K562 (cell line): ENCODE data around the gene CTDSP2. TPM values are rescaled to one million over a fixed set of nuclear protein-coding genes. Genes with fewer than 3 reads are reported as not detected.
A peak's percentile ranks its signal among the peaks of the same experiment; 100 is the strongest.

Experiments
- ATAC-seq: fragments of 200-7000 bp; cut with Tn5 transposase; 3 replicates; pipeline ENCODE4 v1.9.1; 2020; ENCODE audit warnings: moderate library complexity
- BruUV-seq: library from RNA; stranded (reverse); fragments of 400-500 nt; replicated peaks from 2 replicates; lab custom pipeline; 2021; lab: Mats Ljungman, UMichigan
- CTCF ChIA-PET: fragments of 300-600 bp; formaldehyde crosslinking; extraction: SDS; loops from one replicate; lab custom pipeline; 2021; ENCODE audit warnings: low intra/inter-chr PET ratio; lab: Yijun Ruan, JAX
- POLR2A ChIA-PET: fragments of 300-600, 350-650 bp; sonication (Branson Sonifier 250); formaldehyde crosslinking; extraction: SDS; loops from one replicate; lab custom pipeline; 2021; ENCODE audit warnings: antibody characterized with exemption, inconsistent platforms; lab: Yijun Ruan, JAX
- DNase-seq, 4 experiments: peaks; one replicate each; pipeline versions ENCODE4 v3.0.0 to v3.0.0-alpha.2; 2011 to 2018; ENCODE audit warnings: low spot score in 3 of 4, mixed read lengths in 3 of 4; ENCODE audit errors: extremely low read depth in 1 of 4
- FAIRE-seq: peaks from 2 replicates; lab custom pipeline; 2011; peaks lifted over from hg19 to GRCh38; lab: Jason Lieb, UNC
- H2AFZ ChIP-seq: 2 replicates; pipeline ENCODE4 v1.6.0; 2011; ENCODE audit warnings: low read depth, low read length, control low read depth, inconsistent platforms
- H3K27ac ChIP-seq: fragments of 200-600 bp; 3 replicates; pipeline ENCODE4 v1.8.0; 2011; ENCODE audit warnings: low read depth, mild to moderate bottlenecking, control low read depth, inconsistent platforms, low read length, moderate library complexity, mixed read lengths; ENCODE audit errors: extremely low read depth
- H3K27me3 ChIP-seq, 2 experiments: fragments of 300-600 bp in 1 of 2; 2 replicates in 1 of 2; 3 replicates in 1 of 2; pipeline versions ENCODE4 v1.6.0 to v1.8.0; 2011; ENCODE audit warnings: inconsistent platforms in 2 of 2, low read length in 2 of 2, mild to moderate bottlenecking in 1 of 2, mixed read lengths in 1 of 2, moderate library complexity in 1 of 2; ENCODE audit not compliant: control insufficient read depth in 2 of 2, insufficient read depth in 2 of 2
- H3K36me3 ChIP-seq: fragments of 300-600 bp; 3 replicates; pipeline ENCODE4 v1.8.0; 2011; ENCODE audit warnings: mild to moderate bottlenecking, low read length, inconsistent platforms; ENCODE audit not compliant: control insufficient read depth, insufficient read depth
- H3K4me1 ChIP-seq, 2 experiments: fragments of 200-600 bp in 1 of 2; replicated peaks in 1 of 2; 2 replicates in 1 of 2; 3 replicates in 1 of 2; pipeline versions ENCODE4 v1.5.1 to v1.8.0; 2011; ENCODE audit warnings: inconsistent platforms in 2 of 2, low read length in 2 of 2, mild to moderate bottlenecking in 1 of 2, mixed read lengths in 1 of 2, moderate library complexity in 1 of 2; ENCODE audit not compliant: control insufficient read depth in 2 of 2, insufficient read depth in 2 of 2
- H3K4me2 ChIP-seq: 2 replicates; pipeline ENCODE4 v1.6.1; 2011; ENCODE audit warnings: low read length, control low read depth, inconsistent platforms, mixed read lengths; ENCODE audit not compliant: insufficient read depth
- H3K4me3 ChIP-seq: fragments of 200-600 bp; sonication (generic), shearing (Covaris generic); 2 replicates; pipeline ENCODE4 v1.5.1; 2016; ENCODE audit warnings: control low read depth, inconsistent platforms
- H3K79me2 ChIP-seq: fragments of 200-600 bp; 3 replicates; pipeline ENCODE4 v1.8.0; 2011; ENCODE audit warnings: low read length, inconsistent platforms; ENCODE audit not compliant: control insufficient read depth, insufficient read depth
- H3K9ac ChIP-seq, 2 experiments: 2 replicates each; pipeline versions ENCODE4 v1.6.0 to v1.6.1; 2011; ENCODE audit warnings: low read depth in 2 of 2, low read length in 2 of 2, control low read depth in 1 of 2, inconsistent platforms in 1 of 2, mild to moderate bottlenecking in 1 of 2, mixed read lengths in 1 of 2; ENCODE audit not compliant: insufficient read depth in 1 of 2
- H3K9me1 ChIP-seq: one replicate; pipeline ENCODE4 v1.6.0; 2011; ENCODE audit warnings: inconsistent platforms, mild to moderate bottlenecking, low read length, moderate library complexity; ENCODE audit not compliant: control insufficient read depth, insufficient read depth
- H3K9me3 ChIP-seq: replicated peaks from 2 replicates; pipeline ENCODE4 v1.5.1; 2011; ENCODE audit warnings: low read depth, low read length, inconsistent platforms; ENCODE audit not compliant: control insufficient read depth, insufficient read depth
- H4K20me1 ChIP-seq: replicated peaks from 2 replicates; pipeline ENCODE4 v1.6.1; 2011; ENCODE audit warnings: low read length, inconsistent platforms, mixed read lengths; ENCODE audit not compliant: control insufficient read depth, insufficient read depth
- BCOR ChIP-seq: fragments of 450-650 bp; IDR thresholded peaks from 2 replicates; pipeline ENCODE4 v1.6.1; 2016
- BRCA1 ChIP-seq, 2 experiments: fragments of 450-650 bp in 1 of 2; sonication (generic) in 1 of 2; formaldehyde crosslinking in 1 of 2; IDR thresholded peaks; 2 replicates each; pipeline versions ENCODE4 v1.5.0 to v1.6.1; 2017 to 2020; ENCODE audit warnings: mild to moderate bottlenecking in 1 of 2, missing genetic modification reagents in 1 of 2
- CC2D1A ChIP-seq: fragments of 450-650 bp; IDR thresholded peaks from 2 replicates; pipeline ENCODE4 v1.6.1; 2017; ENCODE audit warnings: mild to moderate bottlenecking
- CHD4 ChIP-seq: fragments of 200-600 bp; sonication (generic); IDR thresholded peaks from 3 replicates; pipeline ENCODE4 v1.6.1; 2012; ENCODE audit warnings: low read depth, mild to moderate bottlenecking, mixed read lengths, low read length, inconsistent platforms; ENCODE audit not compliant: insufficient read depth, insufficient replicate concordance, poor library complexity, severe bottlenecking
- MTA1 ChIP-seq: fragments of 450-650 bp; IDR thresholded peaks from 2 replicates; pipeline ENCODE4 v1.6.1; 2017; ENCODE audit warnings: borderline replicate concordance
- NRF1 ChIP-seq, 2 experiments: fragments of 450-650 bp; IDR thresholded peaks in 1 of 2; conservative IDR thresholded peaks in 1 of 2; 2 replicates each; pipeline ENCODE4 v1.6.1; 2014; ENCODE audit warnings: mild to moderate bottlenecking in 2 of 2
- RBBP5 ChIP-seq: fragments of 200-600 bp; sonication (generic); IDR thresholded peaks from 2 replicates; pipeline ENCODE4 v1.6.1; 2012; ENCODE audit warnings: borderline replicate concordance, mild to moderate bottlenecking, low read length, control low read depth, inconsistent platforms; ENCODE audit not compliant: insufficient read depth, poor library complexity, severe bottlenecking
- RCOR1 ChIP-seq, 2 experiments: IDR thresholded peaks; 2 replicates each; pipeline ENCODE4 v1.6.1; 2012; ENCODE audit warnings: low read depth in 2 of 2, low read length in 2 of 2, borderline replicate concordance in 1 of 2, improper control_type of control experiment in 1 of 2
- SAFB ChIP-seq: fragments of 200-400 bp; formaldehyde crosslinking; IDR thresholded peaks from 2 replicates; pipeline ENCODE4 v1.6.1; 2017; ENCODE audit warnings: low read depth, low read length, borderline replicate concordance
- SOX6 ChIP-seq: fragments of 450-650 bp; IDR thresholded peaks from 2 replicates; pipeline ENCODE4 v1.6.1; 2014; ENCODE audit warnings: mild to moderate bottlenecking
- SRF ChIP-seq, 2 experiments: fragments of 250-450, 450-650 bp in 1 of 2; sonication (Bioruptor Pico) in 1 of 2; sonication (generic) in 1 of 2; formaldehyde crosslinking; IDR thresholded peaks; 2 replicates each; pipeline versions ENCODE4 v1.5.0 to v1.5.1; 2020 to 2022; ENCODE audit warnings: mild to moderate bottlenecking in 1 of 2, missing genetic modification reagents in 1 of 2
- SRSF3 ChIP-seq: fragments of 200-400 bp; formaldehyde crosslinking; IDR thresholded peaks from 2 replicates; pipeline ENCODE4 v1.6.1; 2016; ENCODE audit warnings: mild to moderate bottlenecking, low read length, moderate library complexity; ENCODE audit not compliant: insufficient read depth
- TGIF2 ChIP-seq: sonication (generic); formaldehyde crosslinking; IDR thresholded peaks from 2 replicates; pipeline ENCODE4 v1.8.1; 2022; ENCODE audit warnings: mild to moderate bottlenecking, missing genetic modification reagents, moderate library complexity
- ZBTB1 ChIP-seq: sonication (generic); formaldehyde crosslinking; IDR thresholded peaks from 2 replicates; pipeline ENCODE4 v1.8.1; 2023; ENCODE audit warnings: missing genetic modification reagents, low read depth, mild to moderate bottlenecking, borderline replicate concordance
- ZNF124 ChIP-seq: sonication (generic); formaldehyde crosslinking; IDR thresholded peaks from 2 replicates; pipeline ENCODE4 v1.8.1; 2022; ENCODE audit warnings: missing genetic modification reagents
- ZNF239 ChIP-seq: fragments of 250-450 bp; sonication (Bioruptor Pico); IDR thresholded peaks from 2 replicates; pipeline ENCODE4 v1.4.0; 2020; ENCODE audit warnings: mild to moderate bottlenecking
- ZNF507 ChIP-seq: conservative IDR thresholded peaks from 2 replicates; pipeline ENCODE4 v1.6.1; 2017; ENCODE audit warnings: missing genetic modification characterization, missing compliant biosample characterization
- ZNF592 ChIP-seq: fragments of 450-650 bp; IDR thresholded peaks from 2 replicates; pipeline ENCODE4 v1.6.1; 2017; ENCODE audit warnings: antibody characterized with exemption, mild to moderate bottlenecking
- ZNF830 ChIP-seq: fragments of 250-450 bp; sonication (Bioruptor Pico); IDR thresholded peaks from 2 replicates; pipeline ENCODE4 v1.5.0; 2021; ENCODE audit warnings: mild to moderate bottlenecking
- WGBS: fragments of 100-300 bp; shearing (Covaris generic); methylation state at CpG from one replicate; pipeline ENCODE4 v1.1.6; 2016; ENCODE audit warnings: low coverage, mixed read lengths; ENCODE audit not compliant: insufficient coverage; ENCODE audit errors: missing lambda C conversion rate; 5-methylcytosine and 5-hydroxymethylcytosine counted together
- in situ Hi-C: fragments of 300-500 bp; cut with MboI; formaldehyde crosslinking; loops from 4 replicates; pipeline ENCODE4 v1.15.0; 2018; ENCODE audit warnings: inconsistent platforms, mixed read lengths
- intact Hi-C: fragments of 100-400 bp; cut with micrococcal nuclease; formaldehyde crosslinking; loops from 2 replicates; pipeline ENCODE4 v1.14.2; 2022
- polyA plus RNA-seq, 8 experiments: library from polyadenylated mRNA; depleted of rRNA in 4 of 8; stranded (reverse) in 5 of 8; unstranded in 3 of 8; fragments of >200 nt; fragmentation: Nextera tagmentation in 2 of 8; fragmentation: Illumina TruSeq in 1 of 8; extraction: Ambion mirVana in 2 of 8; extraction: Trizol in 1 of 8; gene quantifications; 2 replicates each; pipeline versions ENCODE4 v1.2.1 to v1.2.3, GENCODE V29; 2011 to 2014; ENCODE audit warnings: inconsistent platforms in 1 of 8, missing spikeins in 1 of 8
- total RNA-seq, 7 experiments: library from RNA; depleted of rRNA in 6 of 7; stranded (reverse); fragments of >200 nt in 6 of 7; fragmentation: Illumina TruSeq in 2 of 7; extraction: Trizol in 2 of 7; gene quantifications; 2 replicates each; pipeline versions ENCODE4 v1.2.1 to v1.2.3, GENCODE V29; 2011 to 2021; ENCODE audit warnings: low replicate concordance in 1 of 7

Gene CTDSP2
- total and polyA plus RNA-seq, 9 of the 15 experiments (the other 6 are each of a cell fraction or from before 2014, with no cell fraction given): 20.4 to 108 (median 47.7) TPM

- H3K9me1 ChIP-seq: peaks cover 17% of the 10 kb centered on the region
- H3K9ac ChIP-seq: peak overlapping the region in 1 of 2 experiments; percentile 15; a peak in 1 of 4 replicates
- FAIRE-seq (no peak), DNase-seq (no peak), ATAC-seq (no peak)
- no peaks in the 10 kb centered on the region for H3K9me3 ChIP-seq
- peaks cover 51 to 70% of the 10 kb centered on the region in 2 experiments for H3K4me1 ChIP-seq
- intact Hi-C loops (no loop called here), in situ Hi-C loops (no loop called here)
- H4K20me1 ChIP-seq: peaks cover 86% of the 10 kb centered on the region
- no peak overlapping the region for H3K4me3 ChIP-seq
- no peak overlapping the region for H2AFZ ChIP-seq
- no TSS peak for BruUV-seq
- H3K27ac ChIP-seq: no peak overlapping the region
- H3K36me3 ChIP-seq: peaks cover 18% of the 10 kb centered on the region; the same call in 2 of the 3 replicates
- no peaks in the 10 kb centered on the region for H3K27me3 ChIP-seq
- POLR2A ChIA-PET: interaction anchor here (0.9 kb wide), 1 partner anchor 56 kb away, joined by 5 read pairs; no protein-coding TSS in a partner anchor
- CTCF ChIA-PET: interaction anchor here (0.5 kb wide), 1 partner anchor 20 kb away, joined by 4 read pairs; no protein-coding TSS in a partner anchor
- no peak overlapping the region for H3K4me2 ChIP-seq
- WGBS: 66% methylated on average over 8 of the region's 8 CpGs
- peaks cover 94% of the 10 kb centered on the region for H3K79me2 ChIP-seq
- TF ChIP-seq ZNF239 (CRISPR knock-in tag) (no peak), ZBTB1 (CRISPR knock-in tag) (no peak), SOX6 (no peak), CHD4 (peak; percentile 27), SRF (CRISPR knock-in tag; IDR thresholded peaks at IDR 0.05) (no peak), BRCA1 (IDR thresholded peaks at IDR 0.05) (no peak), BRCA1 (CRISPR knock-in tag; IDR thresholded peaks at IDR 0.05) (no peak), ZNF124 (CRISPR knock-in tag) (no peak), ZNF507 (tag) (no peak), ZNF592 (no peak), SAFB (no peak), NRF1 (conservative IDR thresholded peaks at IDR 0.05 in 1 of 2, IDR thresholded peaks at IDR 0.05 in 1 of 2) (no peak), CC2D1A (no peak), MTA1 (no peak), RCOR1 (IDR thresholded peaks at IDR 0.05; ENCODE audit: borderline replicate concordance in 1 of 2, low read depth in 2 of 2, low read length in 2 of 2) (0 out of 4 replicates have a peak, but pooled peaks of 1 of the 2 experiments have one; percentile 29), BCOR (peak; percentile 86), RBBP5 (no peak), ZNF830 (CRISPR knock-in tag) (no peak), SRSF3 (no peak), TGIF2 (CRISPR knock-in tag) (no peak)
These were observed 7.8 kb downstream of the CTDSP2 start for GRCh38 chr12:57838594-57839302.
